NCI-H2029 treated with DMSO at 0.1 percent for 48 hours (cell line): Measurements from ENCODE around the gene TMPRSS9.
"Not testable (repeated sequence)": the region's sequence is repeated elsewhere in the genome, so short reads cannot be mapped to it uniquely, and the experiment has no call there.

ENCODE experiments used
- DNase-seq: peaks from one replicate; lab custom pipeline; 2025; lab: John Stamatoyannopoulos, UW

The TMPRSS9 gene

DNA sequence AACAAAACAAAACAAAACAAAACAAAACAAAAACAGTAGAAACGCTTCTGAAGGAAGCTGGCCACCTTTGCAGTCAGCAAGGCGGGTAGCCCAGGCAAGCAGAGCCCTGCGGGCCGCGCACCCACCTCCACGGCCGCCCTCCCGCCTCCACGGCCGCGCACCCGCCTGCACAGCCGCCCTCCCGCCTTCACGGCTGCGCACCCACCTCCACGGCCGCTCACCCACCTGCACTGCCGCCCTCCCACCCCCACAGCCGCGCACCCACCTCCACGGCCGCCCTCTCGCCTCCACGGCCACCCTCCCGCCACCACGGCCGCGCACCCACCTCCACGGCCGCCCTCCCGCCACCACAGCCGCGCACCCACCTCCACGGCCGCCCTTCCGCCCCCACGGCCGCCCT, 76.3 kb downstream of the TMPRSS9 start:
- no peak for DNase-seq

DNA sequence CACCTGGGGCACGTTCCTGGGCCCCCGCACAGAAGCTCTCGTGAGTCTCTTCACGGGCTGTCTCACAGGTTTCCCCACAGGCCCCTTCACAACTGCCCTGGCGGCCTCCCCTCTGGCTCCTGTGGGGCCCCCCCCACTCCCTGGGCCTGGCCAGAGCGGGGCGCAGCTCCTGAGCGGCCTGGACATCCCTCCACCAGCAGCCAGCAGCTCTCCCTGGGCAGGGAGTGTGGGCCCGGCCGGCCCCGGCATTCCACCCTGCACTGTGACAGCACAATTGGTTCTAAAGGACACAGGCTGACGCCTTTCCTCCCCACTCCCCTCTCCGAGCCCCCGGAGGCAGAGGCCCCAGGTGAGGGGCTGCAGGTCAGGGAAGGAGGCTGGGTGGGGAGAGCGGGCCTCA, 76.9 kb downstream of the TMPRSS9 start:
- DNase-seq, result no peak

DNA sequence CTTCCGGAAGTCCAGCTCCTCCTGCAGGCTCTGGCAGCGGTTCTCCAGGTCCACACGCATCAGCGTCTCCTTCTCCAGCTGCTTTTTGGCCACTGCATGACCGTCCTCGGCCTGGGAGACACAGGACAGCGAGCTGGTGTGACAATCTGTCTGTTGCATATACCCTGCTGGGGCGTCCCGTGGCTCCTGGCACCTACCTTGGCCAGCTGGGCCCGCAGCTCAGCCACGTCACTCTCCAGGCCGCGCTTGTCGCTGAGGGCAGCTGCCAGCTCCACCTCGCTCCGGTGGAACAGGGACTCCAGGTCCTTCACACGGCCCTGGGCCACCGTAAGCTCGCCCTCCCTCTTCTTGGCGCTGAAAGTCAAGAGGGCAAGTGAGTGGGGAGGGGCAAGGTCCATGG, 78.1 kb downstream of the TMPRSS9 start:
- DNase-seq, result no peak

DNA sequence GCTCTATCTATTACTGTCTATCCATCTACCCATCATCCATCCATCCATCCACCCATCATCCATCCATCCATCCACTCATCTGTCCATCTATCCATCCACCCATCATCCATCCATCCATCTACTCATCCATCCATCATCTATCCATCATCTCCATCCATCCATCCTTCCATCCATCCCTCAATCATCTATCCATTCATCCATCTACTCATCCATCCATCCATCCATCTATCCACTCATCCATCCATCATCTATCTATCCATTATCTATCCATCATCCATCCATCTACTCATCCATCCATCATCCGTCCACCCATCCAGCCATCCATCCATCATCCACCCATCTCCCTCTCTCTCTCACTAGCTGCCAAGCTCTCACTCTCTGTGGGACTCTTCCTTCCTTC, 80.5 kb downstream of the TMPRSS9 start:
- no peak for DNase-seq

DNA sequence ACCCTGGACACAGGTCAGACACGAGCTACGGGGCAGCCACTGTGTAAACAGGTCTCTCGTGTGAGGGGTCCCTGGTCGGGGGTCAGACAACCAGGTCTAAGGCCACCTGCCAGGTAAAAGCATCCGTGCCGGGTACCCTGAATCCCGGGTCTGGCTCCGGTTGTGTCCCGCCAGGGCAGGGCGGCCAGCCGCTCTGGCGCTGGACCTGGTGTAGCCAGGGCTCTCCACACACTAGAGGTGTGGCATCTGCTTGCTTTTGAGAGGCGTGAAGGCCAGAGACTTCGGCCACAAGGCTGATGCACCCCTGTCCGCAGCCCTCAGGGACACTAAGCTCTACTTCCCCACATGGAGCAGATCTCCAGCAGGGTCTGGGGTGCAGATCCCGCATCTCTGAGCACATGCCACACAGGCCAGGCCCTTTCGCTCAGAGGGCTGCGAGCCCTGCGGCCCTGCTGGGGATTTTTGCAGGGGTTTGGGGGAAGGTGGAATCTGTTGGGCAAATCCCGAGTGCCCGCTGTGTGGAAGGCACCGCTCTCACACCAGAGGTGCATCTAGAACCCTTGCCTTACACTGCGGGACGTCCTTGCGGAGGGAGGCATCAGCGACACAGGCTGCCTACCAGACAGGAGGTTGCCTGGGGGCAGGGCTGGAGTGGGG, 81.2 kb downstream of the TMPRSS9 start:
- no peak for DNase-seq

DNA sequence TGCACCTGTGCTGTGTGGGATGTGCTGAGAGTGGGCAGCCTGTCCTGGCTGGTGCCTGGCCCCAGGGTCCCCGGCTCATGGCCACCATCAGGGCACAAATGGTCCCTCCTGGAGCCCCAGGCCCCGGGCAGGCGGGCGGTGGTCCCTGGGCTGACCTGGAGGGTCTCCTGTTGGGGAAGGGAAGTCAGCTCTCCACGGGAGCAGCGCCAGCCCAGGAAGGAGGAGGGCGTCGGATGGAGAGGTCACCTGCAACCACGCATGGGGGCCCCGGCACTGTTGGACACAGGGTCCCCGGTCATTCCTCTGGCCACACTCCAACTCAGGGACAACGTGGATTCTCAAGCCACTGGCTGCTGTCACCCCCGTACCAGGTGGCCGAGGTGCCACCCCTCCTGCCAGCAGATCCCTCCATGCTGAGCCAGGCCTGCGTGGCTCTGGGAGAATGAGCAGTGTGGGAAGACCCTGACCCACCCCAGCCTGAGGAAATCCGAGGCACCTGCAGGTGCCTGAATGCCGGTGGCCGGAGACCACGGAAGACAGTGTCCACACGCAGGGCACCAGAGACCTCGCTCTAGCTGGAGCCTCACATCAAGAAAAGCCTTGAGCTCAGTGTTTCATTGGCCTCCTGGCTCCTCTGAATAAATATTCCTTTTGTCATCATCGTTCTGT, 83.2 kb downstream of the TMPRSS9 start:
- DNase-seq, result no peak

DNA sequence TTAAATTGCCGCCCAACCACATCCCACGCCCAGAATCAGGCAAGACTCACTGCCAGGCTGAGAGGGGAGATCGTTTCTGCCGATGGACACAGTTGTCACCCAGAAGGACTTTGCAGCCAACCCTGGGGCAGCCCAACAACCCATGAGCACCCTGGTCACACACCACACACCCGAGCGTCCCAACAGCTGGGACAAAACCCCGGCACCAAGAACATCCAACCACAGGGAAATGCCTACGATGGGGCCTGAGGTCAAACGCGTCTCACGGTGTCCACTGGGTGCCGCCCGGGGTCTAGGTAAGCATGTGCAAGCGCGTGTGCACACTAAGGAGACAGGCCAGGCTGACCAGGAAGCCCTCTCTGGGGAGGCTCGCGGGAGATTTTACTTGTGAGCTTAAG, 83.7 kb downstream of the TMPRSS9 start:
- no peak for DNase-seq

DNA sequence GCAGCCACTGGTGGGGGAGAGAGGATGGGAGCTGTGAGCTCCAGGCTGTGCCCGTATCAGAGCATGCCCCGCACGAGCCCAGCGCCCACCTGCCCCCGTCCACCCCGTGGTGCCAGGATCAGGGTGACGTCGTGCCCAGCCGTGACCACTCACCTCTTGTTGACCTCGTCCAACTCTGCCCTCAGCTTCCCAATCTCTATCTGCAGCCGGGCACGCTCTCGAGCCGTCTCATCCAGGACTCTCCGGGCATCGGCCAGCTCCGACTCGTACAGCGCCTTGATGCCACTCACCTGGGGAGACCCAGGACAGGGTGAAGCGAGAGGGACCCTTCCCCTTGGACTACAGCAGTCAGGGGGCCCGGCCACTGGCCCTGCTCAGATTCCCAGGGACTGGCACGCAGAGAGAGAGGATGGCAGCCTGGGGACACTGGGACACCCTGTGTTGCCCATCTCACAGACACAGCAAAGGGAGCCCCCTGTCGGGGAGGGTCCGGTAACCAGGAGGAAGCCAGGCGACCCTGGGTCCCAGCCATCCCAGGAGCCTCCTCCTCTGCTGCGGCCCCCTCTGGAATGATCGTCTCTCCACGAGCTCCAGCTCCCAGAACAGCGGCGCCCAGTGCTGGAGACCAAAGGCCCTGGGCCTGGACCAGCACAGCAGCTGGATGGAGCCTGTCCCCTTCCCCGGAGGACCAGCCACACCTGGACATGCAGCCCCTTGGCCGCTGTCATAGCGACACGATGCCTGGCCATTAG, 84.4 kb downstream of the TMPRSS9 start:
- DNase-seq, result no peak

DNA sequence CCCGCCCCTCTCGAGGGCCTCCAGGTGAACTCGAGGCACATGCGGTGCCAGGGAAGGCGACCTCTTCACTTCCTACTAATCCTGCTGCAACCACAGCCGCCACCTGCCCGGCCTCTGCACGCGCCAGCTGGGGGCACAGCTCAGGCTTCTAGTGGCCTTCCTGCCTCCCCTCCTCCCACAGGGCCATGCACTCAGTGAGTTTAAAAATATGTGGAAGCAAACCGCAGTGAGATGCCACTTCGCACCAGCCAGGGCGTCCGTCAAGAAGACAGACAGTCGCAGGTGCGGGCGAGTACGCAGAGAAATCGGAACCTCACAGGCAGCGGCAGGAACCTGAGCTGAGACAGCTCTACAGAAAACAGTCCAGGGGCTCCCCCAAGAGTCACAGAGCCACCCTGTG, 86.3 kb downstream of the TMPRSS9 start:
- DNase-seq, result no peak

DNA sequence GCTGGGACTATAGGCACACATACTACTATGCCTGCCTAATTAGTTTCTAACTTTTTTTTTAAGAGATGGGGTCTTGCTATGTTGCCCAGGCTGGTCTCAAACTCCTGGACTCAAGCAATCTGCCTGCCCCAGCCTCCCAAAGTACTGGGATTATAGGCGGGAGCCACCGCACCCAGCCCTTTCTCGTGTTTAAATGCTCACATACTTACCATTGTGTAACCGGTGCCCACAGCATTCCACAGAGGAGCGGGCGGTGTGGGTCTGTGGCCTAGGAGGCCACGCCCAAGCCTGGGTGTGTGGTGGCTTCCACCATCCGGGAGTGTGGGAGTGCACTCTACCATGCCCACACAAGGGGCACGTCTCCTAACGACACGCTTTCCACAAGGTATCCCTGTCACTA, 89.0 kb downstream of the TMPRSS9 start:
- DNase-seq, result no peak

DNA sequence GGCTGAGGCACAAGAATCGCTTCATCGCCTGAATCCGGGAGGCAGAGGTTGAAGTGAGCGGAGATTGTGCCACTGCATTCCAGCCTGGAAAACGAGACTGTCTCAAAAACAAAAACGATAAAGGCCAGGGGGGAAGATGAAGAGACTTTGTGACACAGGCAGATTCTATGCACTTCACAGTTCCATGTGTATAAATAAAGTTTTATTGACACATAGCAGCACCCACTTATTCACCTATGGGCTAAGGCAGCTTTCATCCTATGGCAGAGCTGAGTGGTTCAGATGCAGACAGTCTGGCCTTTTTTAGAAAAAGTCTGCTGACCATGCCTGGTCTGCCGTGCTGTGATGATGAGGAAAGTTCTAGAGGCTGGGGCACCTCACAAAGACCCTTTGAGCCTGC, 91.1 kb downstream of the TMPRSS9 start:
- DNase-seq, result no peak

DNA sequence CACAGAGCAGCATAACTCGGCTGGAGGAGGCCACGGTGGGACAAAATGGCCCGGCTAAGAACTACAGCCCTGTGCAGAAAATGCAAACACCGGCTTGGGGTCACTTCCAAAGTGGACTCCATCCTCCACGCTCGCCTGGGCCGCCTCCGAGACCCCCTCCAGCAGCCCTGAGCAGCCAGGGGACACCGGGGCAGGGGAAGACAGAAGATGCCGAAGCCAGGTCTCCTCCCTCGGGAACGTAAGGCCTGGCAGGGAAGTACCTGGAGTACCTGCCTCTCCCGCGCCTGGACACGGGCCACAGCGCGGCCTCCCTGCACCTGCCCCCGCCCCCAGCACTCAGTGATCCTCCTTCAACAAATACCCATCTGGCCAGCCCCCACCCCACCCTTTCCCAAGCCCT, 91.7 kb downstream of the TMPRSS9 start:
- no peak for DNase-seq

DNA sequence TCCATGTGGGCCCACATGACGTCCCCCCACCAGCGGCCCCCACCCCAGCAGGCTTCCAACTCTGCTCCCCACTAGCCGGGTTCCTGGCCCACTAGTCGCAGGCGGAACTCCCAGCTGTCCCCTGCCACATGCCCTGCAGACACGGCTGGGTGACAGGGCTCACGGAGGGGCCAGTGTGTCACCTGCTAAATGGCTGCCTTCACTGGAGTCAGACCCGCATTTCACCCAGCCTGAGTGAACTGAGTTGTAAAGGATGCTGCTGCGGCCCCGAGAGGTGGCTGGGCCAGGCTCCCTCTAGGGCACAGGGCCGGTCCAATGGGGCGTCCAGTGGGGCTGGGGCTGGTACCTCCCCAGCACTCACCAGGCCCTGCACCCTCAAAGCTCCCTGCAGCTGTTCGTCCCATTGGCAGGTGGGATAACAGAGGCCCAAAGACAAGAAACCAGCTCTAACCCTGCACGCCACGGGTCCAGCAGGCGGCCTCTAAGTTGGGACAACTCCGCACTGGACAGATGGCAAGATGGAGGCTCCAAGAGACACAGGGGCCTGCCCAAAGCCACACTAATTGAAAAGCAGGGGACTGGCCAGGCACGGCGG, 93.5 kb downstream of the TMPRSS9 start:
- DNase-seq, result no peak

DNA sequence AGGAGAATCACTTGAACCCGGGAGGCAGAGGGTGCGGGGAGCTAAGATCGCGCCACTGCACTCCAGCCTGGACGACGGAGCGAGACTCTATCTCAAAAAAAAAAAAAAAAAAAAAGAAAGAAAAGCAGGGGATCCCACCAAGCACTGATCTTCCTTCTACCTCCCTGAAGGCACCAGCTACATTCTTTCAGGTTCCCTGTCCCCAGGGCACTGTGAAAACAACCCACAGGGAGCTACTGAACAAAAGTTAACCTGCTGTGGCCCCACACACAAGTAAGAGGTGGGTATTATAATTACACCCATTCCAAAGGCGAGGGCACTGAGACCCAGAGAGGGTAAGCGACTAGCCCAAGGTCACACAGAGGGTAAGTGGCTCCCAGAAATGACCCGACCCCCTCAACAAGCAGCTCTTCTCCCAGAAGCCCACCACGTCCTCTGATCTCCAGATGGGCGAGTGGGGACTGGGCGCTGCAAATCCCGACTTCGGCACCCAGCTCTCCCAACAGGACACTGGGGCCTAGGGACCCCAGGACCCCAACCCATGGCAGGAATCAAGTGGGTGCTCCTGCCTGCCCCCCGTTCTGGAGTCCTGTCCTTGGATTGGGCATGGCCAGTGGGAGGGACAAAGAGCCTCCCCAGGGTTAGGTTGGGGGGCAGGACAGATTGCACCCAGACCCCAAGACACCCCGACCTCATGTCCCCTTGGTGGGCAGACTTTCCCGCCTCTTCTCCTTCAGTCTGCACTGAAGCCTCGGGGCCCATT, 94.3 kb downstream of the TMPRSS9 start:
- no peak for DNase-seq

DNA sequence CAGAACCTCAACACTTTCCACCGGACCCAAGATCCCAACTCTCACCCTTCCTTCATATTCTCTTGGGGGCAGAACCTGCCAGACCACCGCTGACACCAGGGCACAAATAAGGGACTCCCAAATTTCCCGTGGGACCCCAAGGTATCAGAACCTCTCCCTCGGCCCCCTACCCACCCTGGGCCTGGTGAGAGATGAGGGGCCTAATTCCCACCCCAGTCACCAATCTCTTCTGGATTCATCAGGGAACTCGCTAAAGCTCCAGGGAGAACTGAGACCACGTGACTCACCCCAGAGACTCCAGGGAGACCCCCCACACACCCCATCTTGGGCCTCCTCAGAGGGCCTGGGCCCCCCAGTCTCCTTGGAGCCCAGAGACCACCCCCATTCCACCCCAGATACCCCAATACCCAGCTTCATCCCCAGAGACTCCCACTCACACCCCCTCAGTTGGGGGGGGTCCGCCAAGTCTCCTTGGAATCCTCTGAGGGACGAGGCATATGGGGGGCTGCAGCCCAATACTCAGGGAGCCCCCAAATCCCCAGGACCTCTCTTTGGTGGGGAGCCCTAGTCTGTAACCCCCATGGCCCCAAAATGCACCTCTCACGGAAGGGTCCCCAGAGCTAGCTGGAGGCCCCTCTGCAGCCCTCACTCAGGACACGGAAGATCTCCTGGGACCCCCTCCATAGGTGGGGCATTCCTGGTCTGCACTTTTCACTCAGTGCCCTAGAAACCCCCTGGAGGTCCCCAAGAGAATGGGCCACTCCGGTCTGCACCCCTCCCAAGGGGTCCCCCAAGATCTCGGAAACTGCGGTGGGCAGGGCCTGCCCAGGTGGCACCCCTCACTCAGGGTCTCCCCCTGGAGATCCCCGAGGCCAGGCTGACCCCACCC, 95.1 kb downstream of the TMPRSS9 start:
- no peak for DNase-seq

DNA sequence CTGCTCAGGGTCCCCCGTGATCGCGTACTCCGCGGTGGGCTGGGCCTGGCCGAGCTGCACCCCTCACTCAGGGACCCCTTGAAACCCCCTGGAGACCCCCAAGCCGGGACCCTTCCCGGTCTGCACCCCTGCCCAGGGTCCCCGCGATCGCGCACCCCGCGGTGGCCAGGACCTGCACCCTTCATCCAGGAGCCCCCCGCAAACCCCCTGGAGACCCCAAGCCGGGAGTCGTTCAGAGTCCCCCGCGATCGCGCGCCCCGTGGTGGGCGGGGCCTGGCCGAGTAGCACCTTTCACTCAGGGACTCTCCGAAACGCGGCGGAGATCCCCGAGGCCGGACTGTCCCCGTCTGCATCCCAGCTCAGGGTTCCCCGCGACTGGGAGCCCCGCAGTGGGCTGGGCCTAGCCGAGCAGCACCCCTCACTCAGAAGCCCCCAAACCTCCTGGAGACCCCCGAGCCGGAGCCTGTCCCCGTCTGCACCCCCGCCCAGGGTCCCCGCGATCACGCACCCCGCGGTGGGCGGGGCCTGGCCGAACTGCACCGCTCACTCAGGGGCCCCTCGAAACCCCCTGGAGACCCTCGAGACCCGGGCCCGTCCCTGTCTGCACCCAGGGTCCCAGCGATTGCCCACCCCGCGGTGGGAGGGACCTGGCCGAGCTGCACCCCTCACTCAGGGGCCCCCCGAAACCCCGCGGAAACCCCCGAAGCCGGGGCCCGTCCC, 95.9 kb downstream of the TMPRSS9 start:
- no peak for DNase-seq

DNA sequence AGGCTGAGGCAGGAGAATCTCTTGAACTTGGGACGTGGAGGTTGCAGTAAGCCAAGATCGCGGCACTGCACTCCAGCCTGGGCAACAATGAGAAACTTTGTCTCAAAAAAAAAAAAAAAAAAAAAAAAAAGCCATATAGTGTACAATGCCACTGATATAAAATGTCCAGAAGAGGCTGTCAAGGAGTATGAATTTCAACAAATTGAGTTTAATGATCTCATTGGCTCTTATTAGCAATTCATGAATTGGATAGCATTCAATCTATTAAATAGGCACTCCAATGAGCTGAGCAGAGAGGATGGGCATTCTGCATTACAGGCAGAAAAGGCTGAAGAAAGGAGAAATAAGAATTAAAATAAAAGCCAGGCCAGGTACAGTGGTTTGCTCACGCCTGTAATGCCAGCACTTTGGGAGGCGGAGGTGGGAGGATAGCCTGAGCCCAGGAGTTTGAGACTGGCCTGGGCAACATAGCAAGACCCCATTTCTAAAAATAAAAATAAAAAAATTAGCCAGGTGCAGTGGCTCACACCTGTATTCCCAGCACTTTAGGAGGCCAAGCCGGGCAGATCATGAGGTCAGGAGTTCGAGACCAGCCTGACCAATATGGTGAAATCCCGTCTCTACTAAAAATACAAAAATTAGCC, 97.5 kb downstream of the TMPRSS9 start:
- DNase-seq, result no peak

DNA sequence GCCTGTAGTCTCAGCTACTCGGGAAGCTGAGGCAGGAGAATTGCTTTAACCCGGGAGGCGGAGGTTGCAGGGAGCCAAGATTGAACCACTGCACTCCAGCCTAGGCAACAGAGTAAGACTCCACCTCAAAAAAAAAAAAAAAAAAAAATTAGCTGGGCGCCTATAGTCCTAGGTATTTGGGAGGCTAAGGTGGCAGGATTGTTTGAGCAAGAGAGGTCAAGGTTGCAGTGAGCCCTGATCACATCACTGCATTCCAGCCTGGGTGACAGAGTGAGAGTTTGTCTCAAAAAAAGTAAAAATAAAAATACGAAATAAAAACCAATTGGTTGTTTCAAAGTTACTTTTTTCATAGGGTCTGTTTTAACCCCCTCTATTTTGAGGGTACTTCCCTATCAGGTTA, 98.0 kb downstream of the TMPRSS9 start:
- DNase-seq, result no peak

DNA sequence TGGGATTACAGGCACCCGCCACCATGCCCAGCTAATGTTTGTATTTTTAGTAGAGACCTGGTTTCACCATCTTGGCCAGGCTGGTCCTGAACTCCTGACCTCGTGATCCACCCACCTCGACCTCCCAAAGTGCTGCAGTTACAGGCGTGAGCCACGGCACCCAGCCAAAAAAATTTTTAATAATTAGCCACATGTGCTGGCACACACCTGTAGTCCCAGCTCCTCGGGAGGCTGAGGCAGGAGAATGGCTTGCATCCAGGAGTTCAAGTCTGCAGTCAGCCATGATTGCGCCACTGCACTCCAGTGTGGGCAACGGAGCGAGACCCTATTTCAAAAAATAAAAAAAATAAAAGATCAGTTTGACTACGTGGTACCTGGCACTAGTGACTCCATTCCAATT, 98.7 kb downstream of the TMPRSS9 start:
- not testable (repeated sequence) for DNase-seq

DNA sequence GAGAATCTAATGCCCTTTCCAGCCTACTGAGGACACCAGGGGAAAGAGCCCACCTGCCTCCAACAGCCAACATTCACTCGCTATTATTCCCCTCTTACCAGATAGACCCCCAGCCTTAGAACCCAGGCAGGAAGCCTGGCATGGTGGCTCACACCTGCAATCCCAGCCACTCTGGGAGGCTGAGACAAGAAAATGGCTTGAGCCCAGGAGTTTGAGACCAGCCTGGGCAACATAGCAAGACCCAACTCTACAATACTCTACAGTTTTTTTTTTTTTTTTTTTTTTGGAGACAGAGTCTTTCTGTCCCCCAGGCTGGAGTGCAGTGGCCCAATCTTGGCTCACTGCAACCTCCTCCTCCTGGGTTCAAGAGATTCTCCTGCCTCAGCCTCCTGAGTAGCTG, 100.2 kb downstream of the TMPRSS9 start:
- DNase-seq, result no peak
